K562 (cell line): ENCODE results near the gene BCL2L1. TPM values are rescaled to one million over a fixed set of nuclear protein-coding genes. Genes with fewer than 3 reads are reported as not detected.

ENCODE experiments used
- ARNT ChIP-seq, 2 experiments: fragments of 450-650 bp; IDR thresholded peaks; 2 replicates each; pipeline ENCODE4 v1.6.1; 2016; ENCODE audit warnings: mild to moderate bottlenecking in 1 of 2
- ATF2 ChIP-seq: sonication (generic); formaldehyde crosslinking; IDR thresholded peaks from 2 replicates; pipeline ENCODE4 v1.8.1; 2022; ENCODE audit warnings: missing genetic modification reagents
- ATF6 ChIP-seq: sonication (generic); formaldehyde crosslinking; IDR thresholded peaks from 2 replicates; pipeline ENCODE4 v1.4.0; 2020; ENCODE audit warnings: mild to moderate bottlenecking, missing genetic modification reagents
- CC2D1A ChIP-seq: fragments of 450-650 bp; IDR thresholded peaks from 2 replicates; pipeline ENCODE4 v1.6.1; 2017; ENCODE audit warnings: mild to moderate bottlenecking
- DACH1 ChIP-seq: fragments of 450-650 bp; IDR thresholded peaks from 2 replicates; pipeline ENCODE4 v1.6.1; 2018; ENCODE audit not compliant: partially characterized antibody
- HDAC6 ChIP-seq: IDR thresholded peaks from 2 replicates; pipeline ENCODE4 v1.6.1; 2012; ENCODE audit warnings: low read depth, mild to moderate bottlenecking, control low read depth, inconsistent platforms, low read length, moderate library complexity
- JUN ChIP-seq, 2 experiments: sonication (generic) in 1 of 2; formaldehyde crosslinking in 1 of 2; IDR thresholded peaks; 2 replicates each; pipeline versions ENCODE4 v1.6.1 to v1.8.0; 2012 to 2022; ENCODE audit warnings: borderline replicate concordance in 2 of 2, mild to moderate bottlenecking in 2 of 2, improper control_type of control experiment in 1 of 2, low read depth in 1 of 2, low read length in 1 of 2, missing genetic modification reagents in 1 of 2
- MLLT1 ChIP-seq, 2 experiments: fragments of 450-650 bp; IDR thresholded peaks; 2 replicates each; pipeline ENCODE4 v1.6.1; 2016
- NBN ChIP-seq: fragments of 450-650 bp; IDR thresholded peaks from 2 replicates; pipeline ENCODE4 v1.6.1; 2016; ENCODE audit warnings: low read depth, mild to moderate bottlenecking
- NFIC ChIP-seq: fragments of 450-650 bp; IDR thresholded peaks from 2 replicates; pipeline ENCODE4 v1.6.1; 2017; ENCODE audit warnings: mild to moderate bottlenecking, inconsistent platforms
- NFIX ChIP-seq: fragments of 250-450 bp; sonication (Bioruptor Pico); IDR thresholded peaks from 2 replicates; pipeline ENCODE4 v1.4.0; 2020; ENCODE audit warnings: low read depth, mild to moderate bottlenecking, moderate library complexity
- PHB ChIP-seq: fragments of 250-450 bp; sonication (Bioruptor Pico); IDR thresholded peaks from 2 replicates; pipeline ENCODE4 v1.5.0; 2021
- PREB ChIP-seq: sonication (generic); formaldehyde crosslinking; IDR thresholded peaks from 2 replicates; pipeline ENCODE4 v1.8.1; 2023; ENCODE audit warnings: mild to moderate bottlenecking, missing genetic modification reagents
- PTTG1 ChIP-seq: fragments of 450-650 bp; IDR thresholded peaks from 2 replicates; pipeline ENCODE4 v1.6.1; 2016; ENCODE audit warnings: low read depth, mild to moderate bottlenecking, missing genetic modification characterization, missing compliant biosample characterization
- THRAP3 ChIP-seq: fragments of 450-650 bp; IDR thresholded peaks from 2 replicates; pipeline ENCODE4 v1.6.1; 2016; ENCODE audit warnings: mild to moderate bottlenecking, inconsistent platforms, borderline replicate concordance
- ZBTB2 ChIP-seq: fragments of 450-650 bp; IDR thresholded peaks from 2 replicates; pipeline ENCODE4 v1.6.1; 2016; ENCODE audit warnings: antibody characterized with exemption
- ZNF143 ChIP-seq: sonication (generic); formaldehyde crosslinking; IDR thresholded peaks from 2 replicates; pipeline ENCODE4 v1.9.0; 2022; ENCODE audit warnings: mild to moderate bottlenecking, missing genetic modification reagents
- ZNF511 ChIP-seq: sonication (generic); formaldehyde crosslinking; IDR thresholded peaks from 2 replicates; pipeline ENCODE4 v1.8.0; 2022; ENCODE audit warnings: mild to moderate bottlenecking, missing genetic modification reagents
- ZNF584 ChIP-seq: fragments of 200-800 bp; sonication (Bioruptor generic); IDR thresholded peaks from 2 replicates; pipeline ENCODE4 v1.6.1; 2016; ENCODE audit warnings: low read depth, mild to moderate bottlenecking, missing genetic modification characterization, missing compliant biosample characterization
- polyA plus RNA-seq, 8 experiments: library from polyadenylated mRNA; depleted of rRNA in 4 of 8; stranded (reverse) in 5 of 8; unstranded in 3 of 8; fragments of >200 nt; fragmentation: Nextera tagmentation in 2 of 8; fragmentation: Illumina TruSeq in 1 of 8; extraction: Ambion mirVana in 2 of 8; extraction: Trizol in 1 of 8; gene quantifications; 2 replicates each; pipeline versions ENCODE4 v1.2.1 to v1.2.3, GENCODE V29; 2011 to 2014; ENCODE audit warnings: inconsistent platforms in 1 of 8, missing spikeins in 1 of 8
- total RNA-seq, 7 experiments: library from RNA; depleted of rRNA in 6 of 7; stranded (reverse); fragments of >200 nt in 6 of 7; fragmentation: Illumina TruSeq in 2 of 7; extraction: Trizol in 2 of 7; gene quantifications; 2 replicates each; pipeline versions ENCODE4 v1.2.1 to v1.2.3, GENCODE V29; 2011 to 2021; ENCODE audit warnings: low replicate concordance in 1 of 7

The BCL2L1 gene
- total and polyA plus RNA-seq, 9 of the 15 experiments (the other 6 are each of a cell fraction or from before 2014, with no cell fraction given): 3.3 to 182 (median 120) TPM

- no peak for TF ChIP-seq PREB (CRISPR knock-in tag)
- TF ChIP-seq JUN (IDR thresholded peaks at IDR 0.05; ENCODE audit: borderline replicate concordance, low read depth, low read length): peak; percentile 95
- no peak for TF ChIP-seq JUN (CRISPR knock-in tag; IDR thresholded peaks at IDR 0.05; ENCODE audit: borderline replicate concordance)
- TF ChIP-seq ATF2: no peak
- TF ChIP-seq HDAC6: no peak
- TF ChIP-seq PTTG1: no peak
- TF ChIP-seq ZNF511 (CRISPR knock-in tag): no peak
- no peak for TF ChIP-seq PHB (CRISPR knock-in tag)
- TF ChIP-seq DACH1: peak; percentile 84
- no peak for TF ChIP-seq NFIC
- no peak for TF ChIP-seq THRAP3
- TF ChIP-seq ZNF143 (CRISPR knock-in tag): no peak
- no peak for TF ChIP-seq ARNT (IDR thresholded peaks at IDR 0.05)
- no peak for TF ChIP-seq CC2D1A
- TF ChIP-seq ZNF584 (CRISPR knock-in tag): peak; percentile 83
- TF ChIP-seq ATF6 (CRISPR knock-in tag): no peak
- TF ChIP-seq MLLT1 (IDR thresholded peaks at IDR 0.05): 0 out of 4 replicates have a peak, but pooled peaks of 1 of the 2 experiments have one; percentile 8
- TF ChIP-seq NFIX (CRISPR knock-in tag): no peak
- no peak for TF ChIP-seq NBN
- TF ChIP-seq ZBTB2: no peak
Measured at GRCh38 chr20:31698803-31699718, 23.6 kb downstream of the BCL2L1 start (continued).
